ENCODE results near the gene MMP11. TPM values are rescaled to one million over a fixed set of nuclear protein-coding genes. Genes with fewer than 3 reads are reported as not detected.

Gene MMP11
- total RNA-seq, 1 donor from 2014 or later: 7.6 TPM

- H3K4me3 ChIP-seq: no peak overlapping the region
- no peak overlapping the region for H3K27ac ChIP-seq
- no peaks in the 10 kb centered on the region for H3K36me3 ChIP-seq
- DNase-seq (ENCODE audit: low spot score in 2 of 2): no peak
- H3K9me3 ChIP-seq: no peaks in the 10 kb centered on the region
- no peaks in the 10 kb centered on the region for H3K4me1 ChIP-seq
- intact Hi-C loops (cut with DNase I): no loop called here
- H3K27me3 ChIP-seq: no peaks in the 10 kb centered on the region
- TF ChIP-seq CTCF (IDR thresholded peaks at IDR 0.05): no peak
Measured at GRCh38 chr22:23779731-23780130, 7.1 kb downstream of the MMP11 start.

- no peak for TF ChIP-seq CTCF (IDR thresholded peaks at IDR 0.05)
- Histone ChIP-seq H3K27me3 (no peaks in the 10 kb centered on the region), H3K9me3 (no peaks in the 10 kb centered on the region), H3K4me1 (no peaks in the 10 kb centered on the region), H3K36me3 (no peaks in the 10 kb centered on the region), H3K4me3 (no peak overlapping the region), H3K27ac (no peak overlapping the region)
- intact Hi-C loops (cut with DNase I): no loop called here
- DNase-seq (ENCODE audit: low spot score in 2 of 2): no peak
Measured at GRCh38 chr22:23780146-23780748, 7.6 kb downstream of the MMP11 start.

- Histone ChIP-seq H3K9me3 (no peaks in the 10 kb centered on the region), H3K36me3 (no peaks in the 10 kb centered on the region), H3K4me3 (no peak overlapping the region), H3K27me3 (no peaks in the 10 kb centered on the region), H3K27ac (no peak overlapping the region), H3K4me1 (peaks cover 0 to under 1% of the 10 kb centered on the region in 2 donors)
- TF ChIP-seq CTCF (IDR thresholded peaks at IDR 0.05): no peak
- intact Hi-C loops (cut with DNase I): no loop called here
- no peak for DNase-seq (ENCODE audit: low spot score in 2 of 2)
Measured at GRCh38 chr22:23781065-23781464, 8.4 kb downstream of the MMP11 start.

- Histone ChIP-seq H3K36me3 (no peaks in the 10 kb centered on the region), H3K4me1 (peaks cover 4 to 6% of the 10 kb centered on the region in 2 donors), H3K9me3 (no peaks in the 10 kb centered on the region), H3K4me3 (no peak overlapping the region), H3K27me3 (no peaks in the 10 kb centered on the region), H3K27ac (no peak overlapping the region)
- no peak for DNase-seq (ENCODE audit: low spot score in 2 of 2)
- TF ChIP-seq CTCF (IDR thresholded peaks at IDR 0.05): no peak
- intact Hi-C loops (cut with DNase I): no loop called here
Measured at GRCh38 chr22:23781511-23782183, 9.0 kb downstream of the MMP11 start.

GRCh38 chr22:23782252-23782651 is 9.6 kb downstream of the MMP11 start:
- Histone ChIP-seq H3K36me3 (no peaks in the 10 kb centered on the region), H3K9me3 (no peaks in the 10 kb centered on the region), H3K27ac (no peak overlapping the region), H3K4me3 (no peak overlapping the region), H3K4me1 (peaks cover 4 to 6% of the 10 kb centered on the region in 2 donors), H3K27me3 (no peaks in the 10 kb centered on the region)
- DNase-seq (ENCODE audit: low spot score in 2 of 2): no peak
- intact Hi-C loops (cut with DNase I): no loop called here
- TF ChIP-seq CTCF (IDR thresholded peaks at IDR 0.05): no peak

All from ascending aorta (tissue), 2 donors.